Neural cell (in vitro differentiated cells): Measurements from ENCODE around the gene SLC26A5. TPM values are rescaled to one million over a fixed set of nuclear protein-coding genes. Genes with fewer than 3 reads are reported as not detected.

Experiments
- H2AFZ ChIP-seq: fragments of 200-600, 300-800 bp; sonication (generic), shearing (Covaris generic); 2 replicates; pipeline ENCODE4 v1.6.0; 2014; ENCODE audit warnings: low read depth, mild to moderate bottlenecking, antibody characterized with exemption, low read length, moderate library complexity
- H3F3A ChIP-seq: fragments of 200-600 bp; shearing (Covaris generic); 2 replicates; pipeline ENCODE4 v1.6.1; 2016; ENCODE audit warnings: mild to moderate bottlenecking, moderate library complexity, mixed read lengths, antibody characterized with exemption, low read length; ENCODE audit not compliant: insufficient read depth, poor library complexity, severe bottlenecking
- H3K27ac ChIP-seq: fragments of 200-600, 300-800 bp; sonication (generic), shearing (Covaris generic); 2 replicates; pipeline ENCODE4 v1.5.1; 2014; ENCODE audit warnings: mild to moderate bottlenecking, low read length, moderate library complexity
- H3K27me3 ChIP-seq: fragments of 300-800, 200-600 bp; sonication (generic), shearing (Covaris generic); 2 replicates; pipeline ENCODE4 v1.6.0; 2014; ENCODE audit warnings: mild to moderate bottlenecking, low read depth, low read length, moderate library complexity; ENCODE audit not compliant: insufficient read depth
- H3K36me3 ChIP-seq: fragments of 300-800, 200-600 bp; sonication (generic), shearing (Covaris generic); 2 replicates; pipeline ENCODE4 v1.5.1; 2014; ENCODE audit warnings: mild to moderate bottlenecking, antibody characterized with exemption, low read length, moderate library complexity; ENCODE audit not compliant: insufficient read depth
- H3K4me2 ChIP-seq: fragments of 300-800, 200-600 bp; sonication (generic), shearing (Covaris generic); 2 replicates; pipeline ENCODE4 v1.6.0; 2014; ENCODE audit warnings: mild to moderate bottlenecking, low read length
- H3K4me3 ChIP-seq: fragments of 300-800, 200-600 bp; sonication (generic), shearing (Covaris generic); 2 replicates; pipeline ENCODE4 v1.5.1; 2014; ENCODE audit warnings: mild to moderate bottlenecking, low read length, moderate library complexity
- H3K79me2 ChIP-seq: fragments of 200-600 bp; shearing (Covaris generic); replicated peaks from 2 replicates; pipeline ENCODE4 v1.6.0; 2014; ENCODE audit warnings: mild to moderate bottlenecking, low read length, moderate library complexity; ENCODE audit not compliant: insufficient read depth
- H3K9ac ChIP-seq: fragments of 300-800, 200-600 bp; sonication (generic), shearing (Covaris generic); 2 replicates; pipeline ENCODE4 v1.6.1; 2016; ENCODE audit warnings: mild to moderate bottlenecking, low read length, mixed read lengths
- H3K9me2 ChIP-seq: fragments of 200-600 bp; shearing (Covaris generic); 2 replicates; pipeline ENCODE4 v1.6.1; 2016; ENCODE audit warnings: mild to moderate bottlenecking, low read length, mixed read lengths; ENCODE audit not compliant: insufficient read depth
- H3K9me3 ChIP-seq: fragments of 200-600, 300-800 bp; sonication (generic), shearing (Covaris generic); 2 replicates; pipeline ENCODE4 v1.6.1; 2016; ENCODE audit warnings: mild to moderate bottlenecking, mixed run types, low read length, moderate library complexity, mixed read lengths
- H4K20me1 ChIP-seq: fragments of 200-600 bp; shearing (Covaris generic); 2 replicates; pipeline ENCODE4 v1.6.1; 2016; ENCODE audit warnings: mild to moderate bottlenecking, mixed run types; ENCODE audit not compliant: insufficient read depth
- CTCF ChIP-seq: fragments of 450-650 bp; IDR thresholded peaks from 2 replicates; pipeline ENCODE4 v1.5.1; 2014; ENCODE audit warnings: antibody characterized with exemption, mild to moderate bottlenecking, moderate library complexity; ENCODE audit not compliant: poor library complexity, severe bottlenecking
- EP300 ChIP-seq: fragments of 450-650 bp; conservative IDR thresholded peaks from 2 replicates; pipeline ENCODE4 v1.6.1; 2014; ENCODE audit warnings: antibody characterized with exemption, mild to moderate bottlenecking, moderate library complexity; ENCODE audit not compliant: poor library complexity, severe bottlenecking
- EZH2 ChIP-seq: fragments of 200-600, 300-800 bp; shearing (Covaris generic), sonication (generic); IDR thresholded peaks from 2 replicates; pipeline ENCODE4 v1.6.1; 2014; ENCODE audit warnings: antibody characterized with exemption, low read length, borderline replicate concordance, mild to moderate bottlenecking; ENCODE audit not compliant: insufficient read depth, poor library complexity, severe bottlenecking
- MXI1 ChIP-seq: fragments of 450-650 bp; conservative IDR thresholded peaks from 2 replicates; pipeline ENCODE4 v1.6.1; 2014; ENCODE audit warnings: antibody characterized with exemption, mild to moderate bottlenecking; ENCODE audit not compliant: poor library complexity, severe bottlenecking
- POLR2AphosphoS5 ChIP-seq: IDR thresholded peaks from 2 replicates; pipeline ENCODE4 v1.6.1; 2012
- RAD21 ChIP-seq: fragments of 450-650 bp; conservative IDR thresholded peaks from 2 replicates; pipeline ENCODE4 v1.6.1; 2014; ENCODE audit warnings: antibody characterized with exemption, mild to moderate bottlenecking, moderate library complexity
- REST ChIP-seq: IDR thresholded peaks from 2 replicates; pipeline ENCODE4 v1.6.1; 2012; ENCODE audit warnings: borderline replicate concordance
- SMC3 ChIP-seq: fragments of 450-650 bp; conservative IDR thresholded peaks from 2 replicates; pipeline ENCODE4 v1.6.1; 2014; ENCODE audit warnings: antibody characterized with exemption, mild to moderate bottlenecking, moderate library complexity; ENCODE audit not compliant: poor library complexity
- TAF1 ChIP-seq: IDR thresholded peaks from 2 replicates; pipeline ENCODE4 v1.6.1; 2012; ENCODE audit warnings: low read depth
- polyA plus RNA-seq: library from polyadenylated mRNA; depleted of rRNA; stranded (reverse); fragments of >200 nt; gene quantifications from 2 replicates; pipeline ENCODE4 v1.2.3, GENCODE V29; 2014

Gene SLC26A5
- polyA plus RNA-seq, 1 donor from 2014 or later: not detected

- Histone ChIP-seq H3K4me2 (no peak overlapping the region), H3F3A (no peaks in the 10 kb centered on the region), H3K27ac (no peak overlapping the region), H4K20me1 (no peaks in the 10 kb centered on the region), H3K4me3 (no peak overlapping the region), H3K9me3 (no peaks in the 10 kb centered on the region), H3K9ac (no peak overlapping the region), H3K9me2 (no peaks in the 10 kb centered on the region), H3K79me2 (no peaks in the 10 kb centered on the region), H3K27me3 (no peaks in the 10 kb centered on the region), H2AFZ (no peak overlapping the region), H3K36me3 (no peaks in the 10 kb centered on the region)
- no peak for TF ChIP-seq EP300
- TF ChIP-seq CTCF: no peak
- TF ChIP-seq RAD21: no peak
- TF ChIP-seq SMC3: no peak
- TF ChIP-seq POLR2AphosphoS5: no peak
Observed at GRCh38 chr7:103373866-103374643, 72.0 kb downstream of the SLC26A5 start.

GRCh38 chr7:103369432-103369831, 76.6 kb downstream of the SLC26A5 start:
- H3F3A ChIP-seq: no peaks in the 10 kb centered on the region
- peaks cover 9% of the 10 kb centered on the region for H3K36me3 ChIP-seq
- H2AFZ ChIP-seq: no peak overlapping the region
- H3K27ac ChIP-seq: no peak overlapping the region
- no peaks in the 10 kb centered on the region for H3K9me2 ChIP-seq
- H3K9ac ChIP-seq: no peak overlapping the region
- H3K4me3 ChIP-seq: no peak overlapping the region
- no peaks in the 10 kb centered on the region for H4K20me1 ChIP-seq
- no peaks in the 10 kb centered on the region for H3K27me3 ChIP-seq
- no peaks in the 10 kb centered on the region for H3K9me3 ChIP-seq
- TF ChIP-seq POLR2AphosphoS5 (no peak), MXI1 (no peak), EZH2 (no peak), SMC3 (no peak), REST (no peak), RAD21 (no peak), CTCF (no peak), EP300 (no peak), TAF1 (no peak)
- no peaks in the 10 kb centered on the region for H3K79me2 ChIP-seq
- H3K4me2 ChIP-seq: no peak overlapping the region
